Tibial artery (tissue), 4 donors: ENCODE measurements around the gene HTRA1.

ENCODE experiments used
- DNase-seq, 2 donors: peaks; one replicate each; pipeline ENCODE4 v3.0.0-alpha.2; 2019
- H3K27ac ChIP-seq, 2 donors: fragments of 200-600 bp; sonication (generic) in 1 of 2; 1 replicate in 1 of 2; 2 replicates in 1 of 2; pipeline ENCODE4 v1.5.1; 2018 to 2019; ENCODE audit warnings: mild to moderate bottlenecking in 1 of 2
- H3K27me3 ChIP-seq, 2 donors: fragments of 200-600 bp; sonication (generic) in 1 of 2; one replicate each; pipeline versions ENCODE4 v1.5.1 to v1.6.0; 2016 to 2019
- H3K36me3 ChIP-seq, 3 donors: fragments of 200-600 bp; sonication (generic) in 2 of 3; one replicate each; pipeline ENCODE4 v1.5.1; 2016 to 2019; ENCODE audit warnings: mild to moderate bottlenecking in 2 of 3
- H3K4me1 ChIP-seq, 4 donors: fragments of 200-600 bp; sonication (generic) in 2 of 4; 1 replicate in 3 of 4; 2 replicates in 1 of 4; pipeline ENCODE4 v1.5.1; 2016 to 2019
- H3K4me3 ChIP-seq, 2 donors: fragments of 200-600 bp; sonication (generic) in 1 of 2; 1 replicate in 1 of 2; 2 replicates in 1 of 2; pipeline ENCODE4 v1.5.1; 2018 to 2019; ENCODE audit warnings: mild to moderate bottlenecking in 2 of 2
- H3K9me3 ChIP-seq, 3 donors: fragments of 200-600 bp; sonication (generic) in 1 of 3; one replicate each; pipeline ENCODE4 v1.5.1; 2016 to 2019
- CTCF ChIP-seq, 2 experiments: fragments of 200-600 bp in 1 of 2; fragments of 450-650 bp in 1 of 2; IDR thresholded peaks; one replicate each; pipeline ENCODE4 v1.5.1; 2017 to 2019; ENCODE audit warnings: antibody characterized with exemption in 2 of 2, mild to moderate bottlenecking in 1 of 2, moderate library complexity in 1 of 2
- intact Hi-C: fragments of 100-400 bp; cut with DNase I; formaldehyde crosslinking; loops from one replicate; pipeline ENCODE4 v1.15.0; 2023; ENCODE audit warnings: low total_unique reads

Gene HTRA1

GRCh38 chr10:122548407-122549085 is 87.2 kb downstream of the HTRA1 start:
- intact Hi-C loops = no loop called here
- Histone ChIP-seq H3K4me3 (no peak overlapping the region), H3K27me3 (no peaks in the 10 kb centered on the region), H3K27ac (no peak overlapping the region), H3K36me3 (no peaks in the 10 kb centered on the region), H3K9me3 (no peaks in the 10 kb centered on the region), H3K4me1 (no peaks in the 10 kb centered on the region)
- no peak for DNase-seq
- TF ChIP-seq CTCF (IDR thresholded peaks at IDR 0.05) = no peak

- no peak for DNase-seq
- no peak overlapping the region for H3K4me3 ChIP-seq
- H3K36me3 ChIP-seq = no peaks in the 10 kb centered on the region
- H3K4me1 ChIP-seq = no peaks in the 10 kb centered on the region
- no peak for TF ChIP-seq CTCF (IDR thresholded peaks at IDR 0.05)
- no peak overlapping the region for H3K27ac ChIP-seq
- intact Hi-C loops = loop anchor here (5.0 kb wide), 1 partner anchor 197 kb away; no protein-coding TSS in a partner anchor
- no peaks in the 10 kb centered on the region for H3K9me3 ChIP-seq
- H3K27me3 ChIP-seq = no peaks in the 10 kb centered on the region
These were observed 88.3 kb downstream of the HTRA1 start for GRCh38 chr10:122549636-122550035.

GRCh38 chr10:122550427-122550826 is 89.1 kb downstream of the HTRA1 start:
- Histone ChIP-seq H3K27me3 (no peaks in the 10 kb centered on the region), H3K4me3 (no peak overlapping the region), H3K9me3 (no peaks in the 10 kb centered on the region), H3K4me1 (no peaks in the 10 kb centered on the region), H3K27ac (no peak overlapping the region), H3K36me3 (no peaks in the 10 kb centered on the region)
- DNase-seq = no peak
- TF ChIP-seq CTCF (IDR thresholded peaks at IDR 0.05) = no peak
- intact Hi-C loops = loop anchor here (5.0 kb wide), 1 partner anchor 198 kb away; no protein-coding TSS in a partner anchor

GRCh38 chr10:122550983-122551382 is 89.6 kb downstream of the HTRA1 start:
- no peaks in the 10 kb centered on the region for H3K36me3 ChIP-seq
- H3K27ac ChIP-seq = no peak overlapping the region
- H3K9me3 ChIP-seq = no peaks in the 10 kb centered on the region
- no peak overlapping the region for H3K4me3 ChIP-seq
- peaks cover 0 to under 1% of the 10 kb centered on the region in 2 donors for H3K27me3 ChIP-seq
- DNase-seq = no peak
- TF ChIP-seq CTCF (IDR thresholded peaks at IDR 0.05) = no peak
- H3K4me1 ChIP-seq = no peaks in the 10 kb centered on the region
- intact Hi-C loops = loop anchor here (5.0 kb wide), 1 partner anchor 199 kb away; no protein-coding TSS in a partner anchor

DNA sequence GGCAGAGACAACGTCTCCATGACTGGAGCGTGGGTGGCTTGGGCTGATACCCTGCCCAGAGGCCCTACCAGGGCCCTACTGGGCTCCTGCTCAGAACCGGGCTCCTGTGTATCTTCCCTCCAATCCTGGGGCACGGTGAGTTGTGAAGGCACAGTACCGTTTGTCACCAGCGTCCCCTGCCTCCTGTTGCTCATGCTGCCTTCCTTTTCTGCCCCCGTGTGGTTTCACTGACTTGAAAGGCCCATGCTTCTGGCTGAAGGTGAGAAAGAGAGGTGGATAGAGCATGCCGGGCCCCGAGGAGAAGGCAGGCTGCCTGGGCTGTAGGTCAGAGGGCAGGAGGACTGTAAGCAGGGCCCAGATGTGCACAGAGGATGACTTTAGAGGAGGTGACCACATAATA is 90.1 kb downstream of the HTRA1 start:
- Histone ChIP-seq H3K36me3 (no peaks in the 10 kb centered on the region), H3K9me3 (no peaks in the 10 kb centered on the region), H3K4me1 (no peaks in the 10 kb centered on the region), H3K4me3 (no peak overlapping the region), H3K27me3 (peaks cover 0 to 5% of the 10 kb centered on the region in 2 donors), H3K27ac (no peak overlapping the region)
- intact Hi-C loops = loop anchor here (5.0 kb wide), 1 partner anchor 199 kb away; no protein-coding TSS in a partner anchor
- no peak for DNase-seq
- TF ChIP-seq CTCF (IDR thresholded peaks at IDR 0.05) = no peak
